Dermis blood vessel endothelial cell (primary cell): ENCODE results near the gene TNRC18. TPM values are rescaled to one million over a fixed set of nuclear protein-coding genes. Genes with fewer than 3 reads are reported as not detected.
"Not testable (repeated sequence)": the region's sequence is repeated elsewhere in the genome, so short reads cannot be mapped to it uniquely, and the experiment has no call there.

Experiments
- DNase-seq: peaks from one replicate; pipeline ENCODE4 v3.0.0; 2010
- total RNA-seq: library from RNA; depleted of rRNA; stranded (reverse); fragments of >200 nt; gene quantifications from 2 replicates; pipeline ENCODE4 v1.2.3, GENCODE V29; 2014

TNRC18 gene
- total RNA-seq, 1 donor from 2014 or later, result 42.5 TPM

DNA sequence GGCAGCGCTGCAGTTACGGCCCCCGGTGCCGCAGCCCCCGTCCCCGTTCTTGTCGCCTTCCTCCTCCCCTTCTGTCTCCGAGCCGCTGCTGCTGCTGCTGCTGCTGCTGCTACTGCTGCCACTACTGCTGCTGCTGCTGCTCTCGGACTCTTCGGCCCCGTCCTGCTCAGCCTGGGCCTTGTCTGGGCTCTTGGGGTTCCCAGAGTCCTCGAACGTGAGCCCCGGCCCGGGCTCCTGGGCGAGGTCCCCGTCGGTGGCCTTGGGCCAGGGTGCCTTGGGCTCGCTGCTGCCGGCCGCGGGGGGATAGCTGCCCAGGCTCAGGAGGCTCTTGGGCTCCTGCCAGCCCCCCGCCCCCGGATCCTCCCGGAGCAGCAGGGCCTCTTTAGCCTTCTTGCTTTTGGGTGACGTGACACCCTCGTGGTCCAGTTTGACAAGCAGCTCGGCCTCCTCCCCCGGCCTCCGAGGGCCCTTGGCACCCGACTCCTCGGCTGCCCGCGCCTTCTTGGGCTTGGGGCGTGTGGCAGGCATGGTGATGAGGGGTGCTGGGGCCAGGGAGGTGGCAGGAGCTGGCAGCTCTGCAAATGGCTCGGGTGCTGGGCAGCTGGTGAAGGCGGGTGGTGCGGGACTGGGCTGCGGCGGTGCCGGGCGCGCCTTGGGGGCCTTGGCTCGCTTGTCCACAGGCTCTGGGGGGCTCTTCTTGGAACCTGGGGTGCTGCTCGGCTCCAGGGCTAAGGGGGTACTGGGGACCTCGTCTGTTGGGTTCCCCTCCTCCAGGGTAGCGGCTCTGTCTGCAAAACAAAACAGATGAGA lies 110.4 kb downstream of the TNRC18 start:
- not testable (repeated sequence) for DNase-seq

DNA sequence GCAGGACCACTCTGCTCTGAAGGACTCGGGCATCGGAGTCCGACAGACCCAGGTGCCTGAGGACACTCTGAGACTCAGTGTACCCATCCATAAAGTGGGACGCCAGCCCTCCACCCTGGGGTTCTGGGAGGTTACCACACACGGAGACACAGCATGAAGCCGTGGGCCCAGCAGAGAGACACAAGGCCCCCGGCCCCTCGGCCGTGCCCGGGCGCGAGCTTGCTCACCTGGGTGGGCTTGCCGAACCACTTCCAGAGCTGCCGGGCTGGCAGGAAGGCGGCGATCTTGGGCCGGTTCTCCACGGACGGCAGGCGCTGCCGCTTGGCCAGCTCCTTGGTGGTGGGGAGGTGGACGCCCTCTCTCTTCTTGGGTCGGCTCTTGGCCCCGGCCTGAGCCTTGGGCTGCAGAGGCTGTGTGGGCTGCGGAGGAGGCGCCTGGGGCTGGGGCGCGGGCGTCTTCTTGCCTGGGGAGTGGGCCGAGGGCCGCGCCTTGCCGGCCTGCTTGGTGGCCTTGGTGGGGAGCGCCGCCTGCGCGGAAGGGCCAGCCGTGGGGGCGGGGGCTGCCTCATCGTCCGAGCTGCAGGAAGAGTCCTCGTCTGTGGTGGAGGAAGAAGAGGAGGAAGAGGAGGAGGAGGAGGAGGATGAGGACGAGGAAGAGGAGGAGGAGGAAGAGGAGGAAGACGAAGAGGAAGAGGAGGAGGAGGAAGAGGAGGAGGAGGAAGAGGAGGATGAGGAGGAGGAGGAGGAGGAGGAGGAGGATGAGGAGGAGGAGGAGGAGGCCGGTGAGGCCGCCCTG lies 111.2 kb downstream of the TNRC18 start:
- DNase-seq, result not testable (repeated sequence)

DNA sequence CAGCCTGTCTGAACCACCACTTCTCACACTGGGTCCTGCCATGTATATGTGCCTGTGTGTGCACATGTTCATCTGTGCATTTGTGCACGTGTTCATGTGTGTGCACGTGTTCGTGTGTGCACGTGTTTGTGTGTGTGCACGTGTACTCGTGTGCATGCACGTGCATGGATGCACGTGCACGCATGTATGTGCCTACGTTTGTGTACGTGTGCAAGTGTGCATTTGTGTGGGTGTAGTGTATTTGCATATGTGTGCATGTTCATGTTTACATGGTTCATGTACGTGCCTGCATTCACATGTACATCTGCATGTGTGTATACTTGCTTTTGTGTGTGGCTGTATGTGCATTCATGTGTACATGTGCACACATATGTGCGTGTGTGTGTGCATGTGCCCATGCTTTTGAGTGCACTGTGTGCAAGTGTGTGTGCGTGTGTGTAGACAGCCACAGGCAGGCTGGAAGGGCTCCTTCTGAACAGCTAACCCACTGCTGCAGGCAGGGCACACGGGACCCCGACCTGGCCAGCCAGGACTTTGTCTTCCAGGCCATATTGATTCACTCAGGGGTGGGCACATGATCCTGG lies 112.7 kb downstream of the TNRC18 start:
- no peak for DNase-seq

DNA sequence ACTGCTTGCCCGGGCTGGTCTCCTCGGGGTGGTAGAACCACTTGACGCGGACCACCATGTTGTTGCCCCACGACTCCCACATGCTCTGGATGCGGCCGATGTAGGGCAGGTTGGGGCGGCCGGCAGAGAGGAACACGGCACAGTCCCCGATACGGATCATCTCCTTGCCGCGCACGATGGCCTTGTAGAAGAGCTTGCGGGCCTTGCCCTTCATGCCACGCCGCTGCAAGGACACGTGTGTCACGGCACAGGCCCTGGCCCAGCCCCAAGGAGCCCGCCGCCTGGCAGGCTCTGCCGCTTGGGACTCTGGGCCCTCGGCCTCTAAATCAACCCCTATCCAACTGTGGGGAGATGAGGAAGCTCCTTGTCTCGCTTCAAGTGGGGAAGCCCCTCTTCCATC lies 114.5 kb downstream of the TNRC18 start:
- no peak for DNase-seq

DNA sequence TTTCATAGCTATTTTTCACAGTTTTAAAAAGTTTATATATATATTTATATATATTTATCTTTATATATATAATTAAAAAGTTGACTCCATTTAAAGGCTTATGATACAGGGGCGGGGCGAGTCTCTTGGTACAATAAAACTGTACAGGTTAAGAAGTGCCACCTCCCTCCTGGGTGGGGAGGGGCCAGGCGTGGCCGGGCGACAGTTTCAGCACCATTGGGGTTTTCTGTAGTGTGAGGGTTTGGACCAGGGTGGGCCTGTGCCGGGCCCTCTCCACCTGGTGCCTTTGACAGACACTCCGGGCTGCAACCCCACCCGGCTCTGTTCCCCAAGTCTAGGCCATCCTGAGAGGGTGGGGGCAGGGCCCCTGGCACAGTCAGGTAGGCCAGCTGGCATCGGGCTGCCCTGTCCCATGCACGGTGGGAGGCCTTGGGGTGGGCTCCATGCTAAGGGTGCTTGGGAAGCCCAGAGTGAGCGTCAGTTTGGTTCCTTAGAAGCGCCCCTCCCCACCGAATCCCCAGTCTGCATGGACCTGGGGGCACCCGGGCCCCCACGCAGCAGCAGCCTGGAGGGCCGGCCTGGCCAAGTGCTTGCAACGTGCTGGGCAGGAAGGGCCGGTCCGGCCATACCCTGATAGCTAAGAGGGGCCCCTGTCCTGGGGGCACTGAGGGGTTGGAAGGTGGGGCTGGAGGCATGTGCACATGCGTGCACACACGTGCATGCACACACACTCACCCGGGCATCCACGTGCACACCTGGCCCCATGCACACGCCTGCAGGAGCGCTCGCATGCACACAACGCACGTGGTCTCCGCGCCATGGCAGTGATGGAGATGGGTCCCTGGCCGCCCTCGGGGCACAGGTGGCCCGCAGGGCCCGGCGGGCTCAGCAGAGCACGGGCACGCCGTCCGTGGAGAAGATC lies 116.2 kb downstream of the TNRC18 start:
- DNase-seq, result not testable (repeated sequence)

DNA sequence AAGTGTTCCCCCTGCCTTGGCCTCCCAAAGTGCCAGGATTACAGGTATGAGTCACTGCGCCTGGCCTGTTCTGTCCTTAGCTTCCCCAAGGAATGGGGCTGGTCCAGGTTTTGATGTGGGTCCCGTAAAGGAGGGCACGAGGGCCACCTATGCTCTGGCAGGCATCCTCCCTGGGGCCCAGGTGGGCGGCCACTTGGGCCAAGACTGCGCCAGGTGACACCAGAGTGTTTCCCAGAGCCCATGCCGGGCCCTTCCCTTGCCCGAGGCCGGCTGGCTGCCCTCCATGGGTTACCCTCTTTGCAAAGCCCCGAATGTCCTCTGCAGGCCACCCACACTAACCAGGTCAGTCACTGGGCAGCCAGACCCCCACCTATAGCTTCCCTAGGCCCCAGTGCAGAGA lies 118.6 kb downstream of the TNRC18 start:
- not testable (repeated sequence) for DNase-seq

DNA sequence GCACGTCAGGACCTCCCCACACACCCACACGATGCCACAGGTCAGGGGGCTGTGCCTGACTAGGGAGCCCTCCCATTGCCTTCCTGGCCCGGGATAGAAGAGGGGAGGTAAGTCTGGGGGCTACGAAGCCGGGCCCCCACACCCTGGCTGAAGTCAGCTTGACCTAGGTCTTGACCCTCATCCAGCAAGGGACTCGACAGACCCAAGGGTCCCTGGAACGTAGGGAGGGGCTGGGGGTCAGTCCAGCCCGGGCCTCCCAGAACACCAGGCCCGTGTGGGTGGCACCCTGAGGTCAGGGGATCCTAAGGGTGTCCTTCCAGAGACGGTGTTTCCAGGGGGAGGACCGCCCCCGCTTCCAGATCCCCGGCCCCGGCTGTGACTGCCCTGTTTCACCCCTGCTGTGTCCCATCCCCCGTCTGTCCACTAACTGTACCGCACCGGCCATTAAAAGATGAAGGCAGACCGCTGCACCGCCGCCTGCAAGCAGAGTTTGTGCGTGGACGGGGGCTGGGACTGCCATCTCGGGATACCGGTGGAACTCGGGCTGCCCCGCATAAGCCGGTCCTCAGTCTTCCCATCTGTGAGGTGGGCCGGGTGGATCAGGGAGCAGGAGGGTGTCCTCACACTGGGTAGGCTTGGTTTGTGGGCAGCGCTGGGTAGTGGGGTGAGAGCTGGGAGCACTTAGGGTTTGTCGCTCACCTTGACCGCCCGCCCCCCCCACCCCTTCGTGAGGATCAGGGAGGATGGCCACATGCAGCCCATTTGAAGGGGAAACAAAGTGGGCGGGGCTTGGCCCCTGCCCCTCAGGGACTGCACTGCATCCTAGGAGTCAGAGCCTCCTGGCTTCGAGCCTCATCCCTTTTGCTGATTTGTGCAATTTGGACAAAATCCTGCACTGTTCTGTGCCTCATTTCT lies 119.8 kb downstream of the TNRC18 start:
- DNase-seq, result no peak

DNA sequence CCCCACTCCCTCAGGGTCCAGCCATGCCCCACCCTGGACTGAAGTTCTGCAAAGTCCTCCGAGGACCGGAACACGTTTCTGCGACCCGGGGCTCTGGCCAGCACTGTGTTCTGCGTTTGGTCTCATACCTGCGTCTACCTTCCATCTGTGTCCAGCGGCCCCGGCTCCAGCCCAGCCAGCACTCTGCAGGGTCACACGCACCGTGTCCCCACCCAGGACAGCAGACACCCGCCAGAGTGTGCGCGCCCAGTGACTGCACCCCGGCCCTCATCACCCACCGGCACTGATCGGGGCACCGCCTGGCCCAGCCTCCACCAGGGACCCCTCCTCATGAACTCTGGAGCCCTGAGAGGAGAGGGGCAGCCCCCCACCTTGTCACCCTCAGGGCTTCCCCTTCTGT lies 120.6 kb downstream of the TNRC18 start:
- DNase-seq, result no peak

DNA sequence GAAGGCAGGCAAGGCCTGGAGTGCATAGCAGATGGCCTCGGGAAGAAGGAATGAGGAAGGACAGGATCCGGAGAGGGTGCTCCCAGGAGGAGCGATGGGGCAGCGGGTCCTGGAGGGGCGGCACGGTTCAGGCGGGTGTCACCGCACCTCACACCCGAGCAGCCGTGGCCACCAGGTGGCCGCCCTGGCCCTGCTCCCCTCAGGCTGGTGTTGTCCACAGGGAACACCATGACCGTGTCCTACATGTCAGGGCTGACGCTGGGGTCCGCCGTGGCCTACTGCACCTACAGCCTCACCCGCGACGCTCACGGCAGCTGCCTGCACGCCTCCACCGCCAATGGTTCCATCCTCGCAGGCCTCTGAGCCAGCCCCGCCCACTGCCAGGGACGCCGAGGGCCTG lies 121.1 kb downstream of the TNRC18 start:
- DNase-seq, result no peak

DNA sequence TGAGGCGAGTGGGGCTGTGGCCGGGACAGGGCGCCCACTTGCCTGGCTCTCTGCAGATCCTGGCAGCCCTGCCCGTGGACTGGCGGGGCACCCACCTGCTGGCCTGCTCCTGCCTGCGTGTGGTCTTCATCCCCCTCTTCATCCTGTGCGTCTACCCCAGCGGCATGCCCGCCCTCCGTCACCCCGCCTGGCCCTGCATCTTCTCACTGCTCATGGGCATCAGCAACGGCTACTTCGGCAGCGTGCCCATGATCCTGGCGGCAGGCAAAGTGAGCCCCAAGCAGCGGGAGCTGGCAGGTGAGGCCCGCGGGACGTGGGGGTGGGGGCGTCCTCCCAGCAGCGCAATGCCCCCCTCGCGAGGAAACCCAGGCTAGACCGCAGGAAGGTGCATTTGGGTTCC lies 123.3 kb downstream of the TNRC18 start:
- no peak for DNase-seq

DNA sequence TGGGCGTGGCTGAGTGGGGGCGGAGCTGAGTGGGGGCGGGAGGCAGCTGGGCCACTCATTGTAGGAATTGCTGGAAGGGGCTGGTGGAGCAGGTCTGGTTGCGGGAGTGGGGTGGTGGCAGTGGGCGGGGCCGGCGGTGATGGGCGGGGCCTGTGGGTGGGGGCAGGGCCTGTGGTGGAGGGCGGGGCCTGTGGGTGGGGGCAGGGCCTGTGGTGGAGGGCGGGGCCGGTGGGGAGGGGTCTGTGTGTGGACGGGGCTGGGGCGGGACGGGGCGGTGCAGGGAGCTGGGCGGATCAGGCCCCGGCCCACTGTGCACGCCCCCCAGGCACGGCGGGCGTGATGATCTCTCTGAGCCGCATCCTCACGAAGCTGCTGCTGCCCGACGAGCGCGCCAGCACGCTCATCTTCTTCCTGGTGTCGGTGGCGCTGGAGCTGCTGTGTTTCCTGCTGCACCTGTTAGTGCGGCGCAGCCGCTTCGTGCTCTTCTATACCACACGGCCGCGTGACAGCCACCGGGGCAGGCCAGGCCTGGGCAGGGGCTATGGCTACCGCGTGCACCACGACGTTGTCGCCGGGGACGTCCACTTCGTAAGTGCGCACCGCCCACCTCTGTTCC lies 126.9 kb downstream of the TNRC18 start:
- peak; percentile 27 for DNase-seq

DNA sequence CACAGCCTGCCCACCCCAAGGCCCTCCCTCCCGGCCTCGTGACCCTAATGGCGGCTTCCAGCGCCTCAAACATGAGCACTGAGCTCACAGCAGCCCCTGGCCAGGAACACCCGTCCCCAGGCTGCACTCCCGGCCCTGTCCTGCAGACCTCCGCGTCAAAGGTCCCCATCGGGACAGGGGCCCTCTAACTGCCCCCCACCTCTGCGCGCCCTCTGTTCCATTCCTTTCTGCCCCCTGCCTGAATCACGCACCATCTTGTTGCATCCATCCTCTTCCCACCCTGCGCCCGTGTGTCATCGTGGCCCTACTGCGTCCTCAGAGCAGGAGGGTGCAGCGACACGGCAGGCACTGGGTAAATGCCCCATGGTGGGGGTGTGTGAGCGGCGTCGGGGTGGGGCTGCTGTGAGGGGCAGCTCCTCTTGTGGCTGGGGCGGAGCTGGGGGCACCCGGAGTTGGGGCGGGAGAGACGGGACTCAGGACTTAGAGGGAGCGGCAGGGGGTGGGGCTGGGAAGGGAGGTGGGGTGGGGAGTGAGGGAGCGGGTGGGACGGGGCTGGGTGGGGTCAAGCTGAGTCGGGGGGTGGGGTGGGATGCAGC lies 127.5 kb downstream of the TNRC18 start:
- DNase-seq, result no peak

DNA sequence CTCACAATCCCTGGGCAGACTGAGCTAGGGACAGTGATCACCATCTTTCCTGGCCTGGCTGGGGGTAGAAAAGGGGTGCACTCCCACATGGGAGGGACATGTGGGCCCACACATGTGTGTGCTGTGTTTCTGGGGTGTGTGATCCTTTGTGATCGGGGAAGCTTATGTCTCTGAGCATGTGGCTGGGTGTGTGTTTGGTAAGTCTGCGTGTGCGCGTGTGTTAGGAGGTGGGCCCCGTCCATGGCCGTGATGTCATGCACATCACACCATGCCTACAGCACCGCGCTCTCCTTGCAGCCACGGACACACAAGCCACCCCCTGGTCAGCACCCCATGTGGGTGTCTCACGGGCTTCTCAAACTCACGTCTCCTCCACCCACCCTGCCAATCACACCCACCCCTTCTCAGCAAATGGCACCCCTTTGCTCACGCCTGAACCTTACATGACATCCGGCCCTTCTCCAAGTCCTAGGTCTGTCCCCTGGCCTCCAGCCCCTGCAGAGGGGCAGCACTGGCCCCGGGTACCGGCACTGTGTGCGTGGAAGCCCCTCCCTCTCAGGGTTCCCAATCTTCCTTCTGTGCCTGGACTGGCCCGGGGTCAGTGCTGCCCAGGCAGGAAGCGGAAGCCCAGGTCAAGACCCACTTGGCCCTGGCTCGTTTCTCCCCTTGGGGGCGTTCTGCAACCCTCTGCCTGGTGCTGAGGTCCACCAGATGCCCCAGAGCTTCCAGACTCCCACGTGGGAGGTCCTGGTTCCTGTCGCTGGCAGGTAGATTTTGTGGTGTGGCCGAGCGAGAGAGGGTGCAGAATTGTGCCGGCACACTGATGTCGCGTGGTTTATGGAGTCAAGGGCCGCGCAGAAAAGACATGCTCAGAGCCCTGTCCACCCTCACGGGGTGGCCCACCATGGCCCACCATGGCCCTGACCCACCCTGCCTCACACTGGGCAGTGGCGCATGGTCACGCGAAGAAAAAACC lies 128.3 kb downstream of the TNRC18 start:
- no peak for DNase-seq

DNA sequence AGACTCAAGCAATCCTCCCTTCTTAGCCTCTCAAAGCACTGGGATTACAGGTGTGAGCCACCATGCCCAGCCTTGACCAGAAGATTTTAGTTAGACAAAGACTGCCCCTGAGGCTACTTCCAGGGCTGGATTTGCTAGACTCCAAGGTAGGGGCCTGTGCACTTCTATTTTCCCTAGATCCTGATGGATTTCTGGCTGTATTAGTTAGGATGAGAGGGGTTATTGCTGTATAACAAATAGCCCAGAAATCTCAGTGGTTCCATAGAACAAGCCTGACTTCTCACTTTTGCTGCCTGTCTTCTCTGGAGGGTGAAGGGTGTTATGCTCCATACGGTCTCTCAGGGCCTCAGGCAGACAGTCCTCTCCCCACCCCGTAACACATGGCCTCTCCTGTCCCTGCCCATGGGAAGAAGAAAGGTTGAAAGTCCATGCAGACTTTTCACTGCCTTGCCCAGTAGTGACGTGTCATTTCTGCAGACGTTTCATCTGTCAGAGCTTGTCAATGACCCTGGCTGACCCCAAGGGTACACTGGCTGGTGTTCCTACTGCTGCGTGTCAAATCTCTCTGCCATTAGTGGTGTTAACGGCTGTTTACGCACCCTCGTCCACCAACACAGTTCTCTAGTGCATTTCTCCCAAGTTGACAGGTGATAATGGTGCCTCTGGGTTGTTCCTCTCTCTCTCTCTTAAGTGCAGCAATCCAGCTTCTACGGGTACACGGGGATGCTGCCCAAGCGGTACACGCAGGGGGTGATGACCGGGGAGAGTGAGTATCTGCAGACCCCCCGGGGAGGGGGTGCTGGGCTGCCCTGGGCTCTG lies 129.3 kb downstream of the TNRC18 start:
- no peak for DNase-seq

DNA sequence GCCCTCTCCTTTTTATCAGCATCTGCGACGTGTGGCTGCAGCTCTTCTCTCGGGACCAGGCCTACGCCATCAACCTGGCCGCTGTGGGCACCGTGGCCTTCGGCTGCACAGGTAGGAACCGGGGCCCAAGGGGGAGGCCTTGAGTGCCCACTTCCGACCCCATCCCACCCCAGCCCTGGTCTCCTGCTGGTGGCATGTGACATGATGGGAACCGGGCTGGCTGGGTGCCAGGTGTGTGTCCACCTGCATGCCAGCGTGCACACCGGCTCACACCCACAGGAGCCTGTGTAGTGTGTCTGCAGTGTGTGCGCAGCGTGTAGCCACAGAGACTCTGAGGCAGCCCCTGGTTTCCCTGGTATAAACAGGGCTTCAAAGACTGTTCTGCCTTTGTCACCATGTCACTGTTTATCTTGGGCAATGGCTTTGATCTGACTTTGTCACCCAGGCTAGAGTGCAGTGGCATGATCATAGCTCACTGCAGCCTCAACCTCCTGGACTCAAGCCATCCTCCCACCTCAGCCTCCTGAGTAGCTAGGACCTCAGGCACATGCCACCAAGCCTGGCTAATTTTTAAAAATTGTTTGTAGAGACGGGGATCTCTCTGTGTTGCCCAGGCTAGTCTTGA lies 131.8 kb downstream of the TNRC18 start:
- DNase-seq, result not testable (repeated sequence)

DNA sequence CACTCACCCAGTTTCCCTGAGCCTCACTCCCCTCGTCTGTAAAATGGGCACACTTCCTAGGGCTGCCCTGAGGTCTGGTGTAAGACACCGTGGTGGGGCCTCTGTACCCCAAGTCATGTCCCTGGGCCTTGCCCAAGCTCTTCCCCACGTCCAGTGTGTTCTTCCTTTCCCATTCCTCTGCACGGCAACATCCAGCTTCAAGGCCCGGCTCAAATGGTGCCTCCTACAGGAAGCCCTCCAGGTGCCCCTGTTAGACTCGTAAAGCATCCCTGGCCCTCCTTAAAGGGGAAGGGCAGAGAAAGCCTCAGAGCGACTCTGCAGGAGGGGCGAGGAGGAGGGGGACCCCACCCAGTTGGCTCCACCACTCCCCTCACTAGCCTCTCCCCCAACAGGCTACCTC lies 132.3 kb downstream of the TNRC18 start:
- no peak for DNase-seq

DNA sequence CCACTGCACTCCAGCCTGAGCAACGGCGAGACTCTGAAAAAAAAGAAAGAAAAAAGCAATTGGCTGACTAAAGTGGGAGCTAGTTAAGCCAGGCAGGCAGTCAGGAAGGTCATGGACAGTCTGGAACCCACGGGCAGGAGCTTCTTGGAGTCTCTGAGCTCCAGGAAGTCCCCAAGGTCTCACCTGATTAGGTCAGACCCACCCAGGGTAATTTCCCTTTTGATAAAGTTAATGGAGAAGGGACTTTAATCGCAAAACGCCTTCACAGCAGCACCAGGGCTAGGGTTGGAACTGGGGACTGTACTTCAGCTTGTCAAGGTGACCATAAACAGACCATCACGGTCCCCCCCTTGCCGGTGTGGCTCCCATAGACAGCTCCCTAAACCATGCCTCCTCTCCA lies 134.3 kb downstream of the TNRC18 start:
- no peak for DNase-seq

DNA sequence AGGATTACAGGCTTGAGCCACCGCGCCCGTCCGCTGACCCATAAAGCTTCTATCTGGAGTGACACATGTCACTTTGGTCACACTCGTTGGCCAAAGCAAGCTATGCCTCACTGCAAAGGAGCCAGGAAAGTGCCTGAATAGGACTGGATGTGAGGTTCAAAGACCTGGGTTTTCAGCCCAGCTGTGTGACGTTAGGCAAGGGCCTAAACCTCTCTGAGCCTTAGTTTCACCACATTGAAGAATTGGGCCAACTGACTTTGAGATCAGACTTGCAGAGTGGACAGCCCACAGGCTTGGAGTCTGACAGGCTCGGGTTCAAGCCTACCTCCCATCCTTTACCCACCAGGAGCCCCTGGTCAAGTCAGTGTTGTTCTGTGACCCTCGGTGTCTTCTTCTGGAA lies 135.1 kb downstream of the TNRC18 start:
- not testable (repeated sequence) for DNase-seq
